Umbilical cord (tissue), 2 donors: ENCODE results near the gene POLA1. TPM values are rescaled to one million over a fixed set of nuclear protein-coding genes. Genes with fewer than 3 reads are reported as not detected.
A peak's percentile ranks its signal among the peaks of the same experiment; 100 is the strongest.

Source experiments
- DNase-seq: peaks from one replicate; pipeline ENCODE4 v3.0.0-alpha.2; 2015; ENCODE audit warnings: low spot score
- total RNA-seq: library from RNA; depleted of rRNA; stranded (reverse); fragments of >200 nt; gene quantifications from one replicate; pipeline ENCODE4 v1.2.3, GENCODE V29; 2014; ENCODE audit warnings: low replicate concordance; ENCODE audit not compliant: insufficient read depth

POLA1 gene
- total RNA-seq, 1 donor from 2014 or later = 18.1 TPM

GRCh38 chrX:25006586-25007058, 312.9 kb downstream of the POLA1 start:
- no peak for DNase-seq

- no peak for DNase-seq
Measured at GRCh38 chrX:25007059-25008053, 313.6 kb downstream of the POLA1 start.

- DNase-seq = no peak
Measured at GRCh38 chrX:25009407-25009806, 315.7 kb downstream of the POLA1 start.

- no peak for DNase-seq
Measured at GRCh38 chrX:25010784-25011588, 317.3 kb downstream of the POLA1 start.

GRCh38 chrX:25011589-25012432, 318.1 kb downstream of the POLA1 start:
- DNase-seq = no peak

GRCh38 chrX:25012433-25012735, 318.7 kb downstream of the POLA1 start:
- DNase-seq = no peak

GRCh38 chrX:25012793-25013631, 319.3 kb downstream of the POLA1 start:
- DNase-seq = no peak

GRCh38 chrX:25013632-25014365, 320.1 kb downstream of the POLA1 start:
- DNase-seq = no peak

GRCh38 chrX:25014366-25014838, 320.7 kb downstream of the POLA1 start:
- no peak for DNase-seq

- DNase-seq = peak; percentile 52
Measured at GRCh38 chrX:25015486-25016360, 322.0 kb downstream of the POLA1 start, which contains the start of gene ARX. Gene ARX (minus strand): TSS chrX:25015965. CDS start chrX:25015737, 228 bp downstream.

- no peak for DNase-seq
Measured at GRCh38 chrX:25016361-25016671, 322.6 kb downstream of the POLA1 start.

GRCh38 chrX:25016938-25017598, 323.4 kb downstream of the POLA1 start:
- no peak for DNase-seq

- no peak for DNase-seq
Measured at GRCh38 chrX:25017667-25018247, 324.0 kb downstream of the POLA1 start.

GRCh38 chrX:25018682-25019081, 325.0 kb downstream of the POLA1 start:
- no peak for DNase-seq

- no peak for DNase-seq
Measured at GRCh38 chrX:25019707-25020390, 326.1 kb downstream of the POLA1 start.

GRCh38 chrX:25020391-25020904, 326.7 kb downstream of the POLA1 start:
- no peak for DNase-seq

- DNase-seq = no peak
Measured at GRCh38 chrX:25020905-25021449, 327.3 kb downstream of the POLA1 start.
